Thyroid gland (tissue), 4 donors: ENCODE data around the gene ELMO1. TPM values are rescaled to one million over a fixed set of nuclear protein-coding genes. Genes with fewer than 3 reads are reported as not detected.
A peak's percentile ranks its signal among the peaks of the same experiment; 100 is the strongest.

Source experiments
- DNase-seq, 2 donors: peaks; one replicate each; pipeline ENCODE4 v3.0.0-alpha.2; 2019
- H3K27ac ChIP-seq, 3 donors: fragments of 200-600 bp; sonication (generic); 1 replicate in 2 of 3; 2 replicates in 1 of 3; pipeline ENCODE4 v1.5.1; 2016 to 2019; ENCODE audit warnings: mild to moderate bottlenecking in 1 of 3, moderate library complexity in 1 of 3
- H3K27me3 ChIP-seq: fragments of 200-600 bp; sonication (generic); one replicate; pipeline ENCODE4 v1.5.1; 2019
- H3K36me3 ChIP-seq, 2 donors: fragments of 200-600 bp; sonication (generic); one replicate each; pipeline ENCODE4 v1.5.1; 2016 to 2019
- H3K4me1 ChIP-seq, 2 donors: fragments of 200-600 bp; sonication (generic); one replicate each; pipeline ENCODE4 v1.5.1; 2017 to 2019
- H3K4me3 ChIP-seq, 3 donors: fragments of 200-600 bp; sonication (generic); replicated peaks in 1 of 3; 1 replicate in 2 of 3; 2 replicates in 1 of 3; pipeline ENCODE4 v1.5.1; 2016; ENCODE audit warnings: mild to moderate bottlenecking in 1 of 3
- H3K9me3 ChIP-seq: fragments of 200-600 bp; sonication (generic); one replicate; pipeline ENCODE4 v1.5.1; 2017
- CTCF ChIP-seq, 6 experiments: fragments of 200-600 bp in 3 of 6; fragments of 450-650 bp in 3 of 6; sonication (generic) in 3 of 6; IDR thresholded peaks; one replicate each; pipeline ENCODE4 v1.5.1; 2016 to 2019; ENCODE audit warnings: antibody characterized with exemption in 6 of 6, mild to moderate bottlenecking in 2 of 6, inconsistent platforms in 1 of 6, moderate library complexity in 1 of 6
- POLR2A ChIP-seq, 2 donors: fragments of 450-650 bp; IDR thresholded peaks; one replicate each; pipeline ENCODE4 v1.6.1; 2017; ENCODE audit warnings: antibody characterized with exemption in 2 of 2, mild to moderate bottlenecking in 2 of 2, moderate library complexity in 1 of 2
- WGBS, 2 donors: methylation state at CpG; one replicate each; pipeline ENCODE4 v1.1.5; 2017; 5-methylcytosine and 5-hydroxymethylcytosine counted together
- intact Hi-C: fragments of 100-400 bp; cut with DNase I; formaldehyde crosslinking; loops from one replicate; pipeline ENCODE4 v1.15.1; 2023
- total RNA-seq, 4 donors: library from RNA; depleted of rRNA; stranded (reverse); fragments of >200 nt; gene quantifications; one replicate each; pipeline ENCODE4 v1.2.3, GENCODE V29; 2016

Gene ELMO1
- total RNA-seq, 4 donors from 2014 or later: 168 to 423 (median 312) TPM

- Histone ChIP-seq H3K36me3 (no peaks in the 10 kb centered on the region), H3K4me1 (no peaks in the 10 kb centered on the region), H3K27me3 (no peaks in the 10 kb centered on the region), H3K4me3 (no peak overlapping the region), H3K9me3 (no peaks in the 10 kb centered on the region), H3K27ac (no peak overlapping the region)
- DNase-seq: no peak
- WGBS, 2 donors: 79 to 81% methylated on average over 4 of the region's 4 CpGs
- TF ChIP-seq CTCF (IDR thresholded peaks at IDR 0.05) (no peak), POLR2A (IDR thresholded peaks at IDR 0.05) (no peak)
- intact Hi-C loops: no loop called here
Measured at GRCh38 chr7:37056234-37056912, 392.3 kb downstream of the ELMO1 start.

- Histone ChIP-seq H3K36me3 (no peaks in the 10 kb centered on the region), H3K27ac (no peak overlapping the region), H3K4me1 (no peaks in the 10 kb centered on the region), H3K27me3 (no peaks in the 10 kb centered on the region), H3K4me3 (no peak overlapping the region), H3K9me3 (no peaks in the 10 kb centered on the region)
- WGBS, 2 donors: 94 to 98% methylated on average over 2 of the region's 2 CpGs
- intact Hi-C loops: no loop called here
- no peak for TF ChIP-seq CTCF (IDR thresholded peaks at IDR 0.05)
- no peak for TF ChIP-seq POLR2A (IDR thresholded peaks at IDR 0.05)
- DNase-seq: no peak
Measured at GRCh38 chr7:37054624-37055241, 393.9 kb downstream of the ELMO1 start.

- 38 to 49% methylated on average over 2 to 3 of the region's 3 CpGs for WGBS, 2 donors
- peak in 1 of 2 donors; percentile 25 for DNase-seq
Measured at GRCh38 chr7:37052705-37053104, 396.0 kb downstream of the ELMO1 start.

GRCh38 chr7:37050801-37051200 is 397.9 kb downstream of the ELMO1 start:
- Histone ChIP-seq H3K36me3 (no peaks in the 10 kb centered on the region), H3K27ac (no peak overlapping the region), H3K4me3 (no peak overlapping the region), H3K9me3 (no peaks in the 10 kb centered on the region), H3K27me3 (no peaks in the 10 kb centered on the region), H3K4me1 (peaks cover 0 to 5% of the 10 kb centered on the region in 2 donors)
- intact Hi-C loops: no loop called here
- TF ChIP-seq CTCF (IDR thresholded peaks at IDR 0.05) (no peak), POLR2A (IDR thresholded peaks at IDR 0.05) (no peak)
- no peak for DNase-seq
- 81 to 86% methylated on average over 1 of the region's 1 CpG for WGBS, 2 donors

More at GRCh38 chr7:37052705-37053104, 396.0 kb downstream of the ELMO1 start:
- intact Hi-C loops: no loop called here
- H3K27ac ChIP-seq: no peak overlapping the region
- no peaks in the 10 kb centered on the region for H3K36me3 ChIP-seq
- H3K9me3 ChIP-seq: no peaks in the 10 kb centered on the region
- TF ChIP-seq POLR2A (IDR thresholded peaks at IDR 0.05): no peak
- no peak for TF ChIP-seq CTCF (IDR thresholded peaks at IDR 0.05)
- no peaks in the 10 kb centered on the region for H3K4me1 ChIP-seq
- no peaks in the 10 kb centered on the region for H3K27me3 ChIP-seq
- no peak overlapping the region for H3K4me3 ChIP-seq

- no peak overlapping the region for H3K4me3 ChIP-seq
- H3K4me1 ChIP-seq: peaks cover 0 to 11% of the 10 kb centered on the region in 2 donors
Measured at GRCh38 chr7:37048674-37049073, 400.0 kb downstream of the ELMO1 start.

More at GRCh38 chr7:37048674-37049073, 400.0 kb downstream of the ELMO1 start:
- intact Hi-C loops: no loop called here
- Histone ChIP-seq H3K27me3 (no peaks in the 10 kb centered on the region), H3K9me3 (no peaks in the 10 kb centered on the region), H3K27ac (no peak overlapping the region), H3K36me3 (no peaks in the 10 kb centered on the region)
- no peak for TF ChIP-seq POLR2A (IDR thresholded peaks at IDR 0.05)
- TF ChIP-seq CTCF (IDR thresholded peaks at IDR 0.05): no peak
- WGBS, 2 donors: 89 to 90% methylated on average over 3 of the region's 3 CpGs
- no peak for DNase-seq
